HG03060 (cell line): ENCODE data around the gene GSTK1.

Source experiments
- ATAC-seq: cut with Tn5 transposase; IDR thresholded peaks from one replicate; pipeline ENCODE4 v1.9.1; 2021; ENCODE audit warnings: low read depth, moderate number of reproducible peaks; ENCODE audit not compliant: unreplicated experiment

GSTK1 gene

GRCh38 chr7:143290293-143290692 lies 27.1 kb downstream of the GSTK1 start:
- ATAC-seq, result no peak

GRCh38 chr7:143292876-143293275 lies 29.6 kb downstream of the GSTK1 start:
- ATAC-seq, result no peak

GRCh38 chr7:143295870-143296269 lies 32.6 kb downstream of the GSTK1 start:
- ATAC-seq, result no peak

- no peak for ATAC-seq
Measured at GRCh38 chr7:143296686-143297085, 33.4 kb downstream of the GSTK1 start.

- no peak for ATAC-seq
Measured at GRCh38 chr7:143299346-143299745, 36.1 kb downstream of the GSTK1 start.

GRCh38 chr7:143299840-143300239 lies 36.6 kb downstream of the GSTK1 start:
- ATAC-seq, result no peak

GRCh38 chr7:143300959-143301935 lies 38.0 kb downstream of the GSTK1 start:
- ATAC-seq, result no peak

GRCh38 chr7:143303733-143304132 lies 40.5 kb downstream of the GSTK1 start:
- no peak for ATAC-seq

GRCh38 chr7:143304938-143305337 lies 41.7 kb downstream of the GSTK1 start:
- ATAC-seq, result no peak

GRCh38 chr7:143305423-143306070 lies 42.3 kb downstream of the GSTK1 start:
- no peak for ATAC-seq

GRCh38 chr7:143308632-143309031 lies 45.4 kb downstream of the GSTK1 start:
- ATAC-seq, result no peak

GRCh38 chr7:143314127-143314526 lies 50.9 kb downstream of the GSTK1 start:
- ATAC-seq, result no peak

- no peak for ATAC-seq
Measured at GRCh38 chr7:143315776-143316175, 52.5 kb downstream of the GSTK1 start, which contains the start of gene CLCN1. CLCN1 (plus strand) TSS chr7:143316111; CDS start chr7:143316213, 102 bp downstream.

GRCh38 chr7:143316492-143316891 lies 53.3 kb downstream of the GSTK1 start:
- ATAC-seq, result no peak

- no peak for ATAC-seq
Measured at GRCh38 chr7:143318661-143319060, 55.4 kb downstream of the GSTK1 start.
